ENCODE measurements around the gene IRAK3.
"Not testable (repeated sequence)": the region's sequence is repeated elsewhere in the genome, so short reads cannot be mapped to it uniquely, and the experiment has no call there.

Gene IRAK3

DNA sequence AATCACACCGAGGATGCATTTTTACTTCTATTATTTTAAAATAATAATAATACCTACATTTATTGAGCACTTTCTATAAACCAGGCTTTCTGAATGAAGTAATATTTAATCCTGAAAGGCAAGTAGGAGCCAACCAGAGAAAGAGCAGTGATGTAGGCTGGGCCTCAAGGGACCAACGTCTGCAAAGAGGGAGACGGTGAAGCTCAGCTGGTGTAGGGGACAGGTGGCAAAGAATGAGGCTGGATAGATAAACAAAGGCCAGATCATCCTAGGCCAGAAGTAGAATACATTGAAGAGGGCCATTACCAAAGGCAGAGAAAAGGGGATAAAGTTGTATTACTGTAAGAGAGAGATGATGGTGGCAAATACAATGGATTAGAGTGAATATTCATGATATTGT, 18.4 kb upstream of the IRAK3 start:
- DNase-seq: no peak

DNA sequence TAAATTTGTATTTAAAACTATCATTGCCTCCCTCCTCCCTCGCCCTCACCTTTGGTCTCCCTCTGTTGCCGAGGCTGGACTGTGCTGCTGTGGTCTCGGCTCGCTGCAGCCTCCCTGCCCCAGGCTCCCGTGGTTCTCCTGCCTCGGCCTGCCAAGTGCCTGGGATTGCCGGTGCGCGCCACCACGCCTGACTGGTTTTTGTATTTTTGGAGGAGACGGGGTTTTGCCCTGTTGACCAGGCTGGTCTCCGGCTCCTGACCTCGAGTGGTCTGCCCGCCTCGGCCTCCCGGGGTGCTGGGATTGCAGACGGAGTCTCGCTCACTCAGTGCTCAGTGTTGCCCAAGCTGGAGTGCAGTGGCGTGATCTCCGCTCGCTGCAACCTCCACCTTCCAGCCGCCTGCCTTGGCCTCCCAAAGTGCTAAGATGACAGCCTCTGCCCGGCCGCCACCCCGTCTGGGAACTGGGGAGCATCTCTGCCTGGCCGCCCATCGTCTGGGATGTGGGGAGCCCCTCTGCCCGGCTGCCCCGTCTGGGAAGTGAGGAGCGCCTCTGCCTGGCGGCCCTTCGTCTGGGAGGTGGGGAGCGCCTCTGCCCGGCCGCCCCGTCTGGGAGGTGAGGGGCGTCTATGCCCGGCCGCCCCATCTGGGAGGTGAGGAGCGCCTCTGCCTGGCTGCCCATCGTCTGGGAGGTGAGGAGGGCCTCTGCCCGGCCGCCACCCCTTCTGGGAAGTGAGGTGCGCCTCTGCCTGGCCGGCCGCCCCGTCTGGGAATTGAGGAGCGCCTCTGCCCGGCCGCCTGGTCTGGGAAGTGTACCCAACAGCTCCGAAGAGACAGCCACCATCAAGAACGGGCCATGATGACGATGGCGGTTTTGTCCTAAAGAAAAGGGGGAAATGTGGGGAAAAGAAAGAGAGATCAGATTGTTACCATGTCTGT, 14.4 kb upstream of the IRAK3 start:
- not testable (repeated sequence) for DNase-seq

DNA sequence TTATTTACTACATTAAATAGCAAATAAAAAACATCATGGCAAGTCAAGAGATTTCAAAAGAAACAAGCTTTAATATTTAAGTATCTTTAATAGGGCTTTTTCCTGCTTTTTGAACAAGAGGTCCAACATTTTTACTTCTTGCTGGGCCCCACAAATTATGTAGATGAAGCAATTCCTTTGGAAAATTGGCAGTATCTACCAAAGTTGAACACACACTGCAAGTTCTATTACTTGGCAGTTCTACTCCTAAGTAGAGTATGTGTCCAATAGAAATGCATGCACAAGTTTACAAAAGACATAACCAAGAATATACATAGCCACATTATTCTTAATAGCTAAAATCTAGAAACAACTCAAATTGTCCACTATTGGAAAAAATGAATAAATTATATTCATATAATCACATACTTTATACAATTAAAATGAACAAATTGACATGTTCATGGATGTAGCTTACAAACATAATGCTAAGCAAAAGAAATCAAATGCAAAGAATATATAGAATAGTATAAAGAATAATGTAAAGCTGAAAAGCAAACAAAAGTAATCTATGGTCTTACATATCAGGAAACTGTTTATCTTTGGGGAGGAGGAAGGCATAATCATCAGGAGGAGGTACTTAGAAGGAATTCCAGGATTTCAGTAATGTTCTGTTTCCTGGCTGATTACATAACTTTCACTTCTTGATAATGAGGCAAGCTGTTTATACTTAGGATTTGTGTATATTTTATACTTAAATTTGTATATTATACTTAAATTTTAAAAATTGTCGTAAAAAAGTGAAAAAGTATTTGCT, 12.7 kb upstream of the IRAK3 start:
- no peak for DNase-seq

DNA sequence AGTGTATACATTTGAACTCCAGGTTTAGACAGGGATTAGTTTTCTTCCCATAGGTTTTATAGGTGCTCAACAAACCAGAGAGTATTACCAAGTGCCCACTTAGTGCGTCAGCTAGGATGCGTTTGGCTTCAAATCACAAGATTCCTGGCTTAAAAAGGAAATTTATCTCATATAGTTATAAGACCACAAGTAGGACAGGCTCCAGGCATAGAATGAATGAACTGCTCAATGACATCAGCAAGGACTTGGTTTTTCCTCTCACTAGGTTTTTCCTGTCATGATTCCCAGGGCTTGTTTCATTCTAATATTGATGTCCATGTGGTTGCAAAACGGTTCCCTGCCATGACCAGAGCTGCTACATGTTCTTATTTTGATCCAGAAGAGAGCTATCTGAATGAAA, 6.1 kb upstream of the IRAK3 start:
- no peak for DNase-seq

DNA sequence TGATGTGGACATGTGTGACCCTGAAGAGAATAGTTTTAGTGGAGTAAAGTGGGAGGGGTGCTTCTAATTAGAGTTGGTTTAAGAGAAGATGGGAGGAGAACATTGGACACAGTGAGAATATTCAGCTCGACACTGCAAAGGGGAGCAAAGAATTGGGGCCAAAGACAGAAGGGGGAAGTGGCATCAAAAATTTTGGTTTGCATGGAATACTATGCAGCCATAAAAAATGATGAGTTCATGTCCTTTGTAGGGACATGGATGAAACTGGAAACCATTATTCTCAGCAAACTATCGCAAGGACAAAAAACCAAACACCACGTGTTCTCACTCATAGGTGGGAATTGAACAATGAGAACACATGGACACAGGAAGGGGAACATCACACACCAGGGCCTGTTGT, 4.2 kb upstream of the IRAK3 start:
- DNase-seq: not testable (repeated sequence)

DNA sequence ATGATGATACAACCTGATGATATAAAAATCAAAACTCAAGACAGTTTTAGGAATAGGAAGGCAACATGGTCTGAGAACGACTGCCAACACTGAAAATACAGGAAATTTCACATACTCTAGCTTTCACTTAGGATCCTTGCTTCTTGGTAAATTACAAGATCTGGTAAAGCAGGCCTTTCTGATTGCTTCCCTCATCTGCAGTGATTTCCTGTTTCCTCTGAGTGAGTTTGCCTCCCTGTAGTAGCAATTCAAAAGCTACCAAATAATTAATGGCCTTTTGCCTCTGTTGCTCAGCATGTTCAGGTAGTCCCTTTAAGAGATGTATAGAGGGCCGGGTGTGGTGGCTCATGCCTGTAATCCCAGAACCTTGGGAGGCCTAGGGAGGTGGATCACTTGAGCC, 2.0 kb upstream of the IRAK3 start:
- no peak for DNase-seq

DNA sequence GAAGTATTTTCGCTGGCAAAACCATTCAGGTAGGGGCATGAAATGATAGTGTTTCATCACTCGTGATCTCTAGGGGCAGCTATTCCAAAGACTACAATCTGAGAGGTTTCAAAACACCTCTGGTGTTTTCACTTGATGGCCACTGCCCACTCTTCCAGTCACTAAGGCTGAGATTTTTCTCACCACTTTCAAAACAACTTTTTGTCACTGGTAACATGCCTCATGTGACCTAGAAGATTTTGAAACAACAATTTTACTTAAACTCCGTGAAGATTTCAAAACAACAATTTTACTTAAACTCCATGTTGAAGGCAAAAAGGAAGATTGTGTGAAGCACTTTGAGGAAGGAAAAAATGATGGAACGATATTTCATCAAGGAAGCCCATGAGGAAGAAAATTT, 1.2 kb upstream of the IRAK3 start:
- DNase-seq: no peak

DNA sequence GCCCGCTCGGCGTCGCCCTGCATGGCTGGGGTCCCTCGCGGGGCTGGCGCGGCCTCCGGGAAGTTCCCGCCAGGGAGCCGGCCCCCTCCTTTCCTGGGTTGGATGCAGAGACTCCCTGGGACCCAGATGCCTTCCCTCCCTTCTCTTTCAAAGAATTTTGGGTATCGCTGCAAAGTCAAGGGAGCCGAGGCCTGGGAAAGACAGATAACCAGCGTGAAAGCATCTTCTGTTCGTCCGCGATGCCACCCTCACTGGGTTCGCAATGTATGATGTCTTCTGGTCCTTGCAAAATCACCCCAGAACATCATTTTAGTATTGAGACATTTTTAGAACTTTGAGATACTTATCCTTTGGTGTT, 451 bp downstream of the IRAK3 start:
- DNase-seq: no peak

DNA sequence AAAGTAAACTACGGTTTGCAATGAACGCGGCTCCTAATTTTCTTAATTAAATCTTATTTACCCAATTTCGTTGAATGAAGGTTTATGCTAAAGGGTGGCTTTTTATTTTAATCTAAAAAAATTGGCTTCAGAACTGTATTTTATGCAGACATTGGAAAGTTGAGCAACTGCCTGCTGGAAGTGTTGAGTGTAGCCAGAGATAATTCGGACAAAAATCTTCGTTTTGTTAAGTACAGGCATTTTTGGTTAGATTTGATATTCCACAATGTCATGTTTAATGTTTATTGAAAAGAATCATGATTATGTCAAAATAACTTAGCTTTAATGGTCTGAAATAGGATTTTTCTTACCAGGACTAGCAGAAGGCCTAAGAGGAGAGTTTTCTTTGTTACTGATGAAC, 875 bp downstream of the IRAK3 start:
- DNase-seq: no peak

DNA sequence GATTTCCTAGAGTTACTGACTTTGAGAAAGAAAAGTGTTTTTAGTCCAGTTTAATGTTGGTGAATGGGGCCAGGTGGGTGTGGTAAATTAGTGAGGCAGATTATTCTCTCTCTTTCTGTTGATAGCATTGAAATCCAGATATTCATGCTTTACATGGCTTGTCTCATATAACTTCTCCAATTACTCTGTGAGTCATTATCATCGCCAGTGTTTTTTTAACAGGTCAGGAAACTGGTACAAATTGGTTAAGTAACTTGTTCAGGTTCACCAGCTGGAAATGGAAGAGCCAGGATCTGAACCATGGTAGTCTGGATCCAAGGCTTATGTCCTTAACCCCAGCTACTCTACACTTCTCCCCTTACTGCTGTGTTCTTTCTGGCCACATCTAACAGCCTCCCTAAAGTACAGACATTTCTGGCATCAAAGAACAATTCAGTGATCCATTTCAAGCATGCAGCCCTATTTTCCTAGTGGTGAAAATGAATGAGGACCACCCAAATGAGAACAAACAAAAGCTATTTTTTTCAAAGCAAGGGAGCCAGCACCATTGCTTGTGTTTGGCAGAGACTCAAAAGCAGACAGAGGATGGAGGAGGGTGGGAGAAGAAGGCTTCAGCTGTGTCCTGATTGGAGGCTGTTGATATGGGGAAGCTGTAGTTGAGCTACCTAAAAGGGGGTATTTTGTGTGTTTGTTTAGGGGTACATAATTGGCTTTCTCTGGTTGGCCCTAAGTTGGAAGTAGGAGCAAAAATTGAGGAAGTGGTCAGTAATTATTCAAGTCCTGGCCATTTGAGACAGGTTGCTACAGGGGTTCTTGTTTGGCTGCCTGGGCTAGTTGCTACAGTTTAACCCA, 1.7 kb downstream of the IRAK3 start:
- DNase-seq: no peak

DNA sequence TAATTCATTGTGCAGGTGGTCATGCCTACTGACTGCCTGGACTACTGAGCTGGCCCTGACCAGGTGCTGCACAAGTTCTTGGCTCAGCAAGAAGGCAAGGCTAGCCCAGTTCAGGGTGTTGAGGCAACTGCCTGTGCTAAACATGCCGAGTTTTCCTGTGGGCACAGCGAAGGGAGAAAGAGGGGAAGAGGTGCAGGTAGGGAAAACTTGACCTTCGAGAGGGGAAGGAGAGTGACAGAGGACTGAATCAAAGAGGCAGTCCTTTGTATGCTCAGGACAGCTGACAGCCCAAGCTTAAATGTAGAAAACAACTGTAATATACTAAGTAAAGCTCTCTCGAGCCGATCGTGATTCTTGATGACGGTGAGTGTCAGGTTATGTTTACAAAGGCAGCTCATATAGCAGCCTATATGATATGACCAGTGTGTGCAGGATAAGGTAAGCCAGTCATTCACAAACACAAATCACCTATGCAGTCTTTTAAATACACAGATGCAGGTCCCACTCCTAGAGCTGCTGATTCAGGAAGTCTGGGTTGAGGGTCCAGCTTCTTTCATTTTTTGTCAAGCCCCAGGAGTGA, 2.6 kb downstream of the IRAK3 start:
- DNase-seq: no peak

DNA sequence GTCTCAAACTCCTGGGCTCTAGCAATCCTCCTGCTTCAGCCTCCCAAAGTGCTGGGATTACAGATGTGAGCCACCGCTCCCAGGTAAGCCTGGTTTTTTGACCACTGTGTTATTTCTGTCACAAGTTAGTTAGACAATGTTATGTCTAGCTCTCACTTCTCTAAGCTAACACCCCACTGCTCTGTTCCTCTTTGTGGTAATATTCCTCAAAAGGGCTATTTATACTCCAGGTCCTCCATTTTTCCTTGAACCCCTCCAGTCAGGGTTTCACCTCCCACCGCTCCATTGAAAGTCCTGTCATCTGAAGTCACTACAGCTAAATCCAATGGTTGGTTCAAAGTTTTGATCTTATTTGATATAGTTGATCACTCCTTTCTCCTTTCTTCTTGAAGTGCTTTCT, 5.1 kb downstream of the IRAK3 start:
- no peak for DNase-seq

DNA sequence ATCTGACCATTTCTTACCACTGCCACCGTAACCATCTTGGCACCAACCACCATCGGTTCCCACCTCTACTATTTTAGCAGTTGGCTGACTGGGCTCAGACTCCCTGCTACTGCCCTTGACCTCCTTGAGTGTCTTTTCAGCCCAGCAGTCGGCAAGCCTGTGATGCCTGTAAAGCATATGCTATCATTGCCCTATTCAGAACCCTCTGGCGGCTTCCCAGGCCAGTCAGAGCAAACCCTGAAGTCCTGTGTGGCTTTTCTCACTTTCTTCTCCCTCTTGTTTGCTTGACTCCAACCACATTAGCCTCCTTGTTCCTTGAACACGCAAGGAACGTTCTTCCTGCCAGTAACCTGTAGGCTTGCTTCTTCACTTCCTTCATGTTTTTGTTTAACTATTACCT, 6.2 kb downstream of the IRAK3 start:
- no peak for DNase-seq

DNA sequence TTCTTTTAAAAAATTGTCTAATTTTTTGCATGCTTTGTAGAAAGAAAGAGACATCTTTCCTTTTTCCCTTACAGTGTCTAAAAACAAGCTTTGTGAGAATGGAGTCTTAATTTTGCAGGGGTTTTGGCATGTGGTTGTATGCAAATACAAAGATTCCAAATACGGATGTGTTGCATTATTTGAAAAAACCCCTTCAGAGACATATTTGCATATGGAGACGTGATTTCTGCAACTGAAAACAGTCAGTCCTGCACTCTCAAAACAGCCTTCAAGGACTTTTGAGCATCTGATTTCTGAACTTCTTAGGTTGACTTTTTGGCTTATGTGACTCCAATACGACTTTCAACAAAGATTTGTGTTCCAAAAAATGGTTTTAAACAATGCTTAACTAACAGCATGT, 7.8 kb downstream of the IRAK3 start:
- no peak for DNase-seq

DNA sequence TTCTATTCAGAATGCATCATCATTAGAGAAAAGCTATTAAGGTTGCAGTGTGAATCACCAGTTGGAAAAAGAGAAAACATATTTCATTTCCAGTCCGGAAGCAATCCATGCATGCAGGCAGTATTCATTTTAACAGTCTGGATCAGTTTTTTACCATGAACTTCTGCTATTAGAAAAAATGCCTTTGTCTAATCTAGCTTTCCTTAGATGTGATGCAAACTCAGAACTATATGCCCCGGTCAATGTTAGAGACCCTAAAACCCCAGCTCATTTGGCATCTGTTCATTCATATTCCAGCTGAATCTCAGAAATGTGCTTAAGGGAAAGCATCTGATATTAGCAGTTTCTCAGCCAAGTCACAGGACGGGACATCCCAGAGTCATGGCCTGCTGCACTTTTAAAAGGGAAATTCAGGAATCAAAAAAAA, 8.5 kb downstream of the IRAK3 start:
- no peak for DNase-seq

DNA sequence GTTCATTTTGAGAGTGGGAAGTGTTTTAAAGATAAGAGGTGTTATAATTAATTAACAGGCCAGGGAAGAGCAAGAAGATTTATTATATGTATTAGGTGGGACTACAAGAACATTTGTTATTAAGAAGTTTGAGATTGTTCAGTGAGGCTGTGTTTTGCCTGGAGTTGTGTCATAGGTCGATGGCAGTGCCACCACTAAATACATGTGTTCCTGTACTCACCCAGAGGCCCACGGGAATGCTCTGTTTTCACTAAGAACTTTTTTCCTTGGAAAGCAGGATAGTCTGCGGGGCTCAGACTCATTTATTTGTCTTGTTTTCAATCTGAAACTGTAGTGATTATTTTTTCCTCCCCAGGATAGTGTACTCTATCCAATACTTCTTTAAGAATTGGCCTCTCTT, 10.1 kb downstream of the IRAK3 start:
- DNase-seq: no peak

DNA sequence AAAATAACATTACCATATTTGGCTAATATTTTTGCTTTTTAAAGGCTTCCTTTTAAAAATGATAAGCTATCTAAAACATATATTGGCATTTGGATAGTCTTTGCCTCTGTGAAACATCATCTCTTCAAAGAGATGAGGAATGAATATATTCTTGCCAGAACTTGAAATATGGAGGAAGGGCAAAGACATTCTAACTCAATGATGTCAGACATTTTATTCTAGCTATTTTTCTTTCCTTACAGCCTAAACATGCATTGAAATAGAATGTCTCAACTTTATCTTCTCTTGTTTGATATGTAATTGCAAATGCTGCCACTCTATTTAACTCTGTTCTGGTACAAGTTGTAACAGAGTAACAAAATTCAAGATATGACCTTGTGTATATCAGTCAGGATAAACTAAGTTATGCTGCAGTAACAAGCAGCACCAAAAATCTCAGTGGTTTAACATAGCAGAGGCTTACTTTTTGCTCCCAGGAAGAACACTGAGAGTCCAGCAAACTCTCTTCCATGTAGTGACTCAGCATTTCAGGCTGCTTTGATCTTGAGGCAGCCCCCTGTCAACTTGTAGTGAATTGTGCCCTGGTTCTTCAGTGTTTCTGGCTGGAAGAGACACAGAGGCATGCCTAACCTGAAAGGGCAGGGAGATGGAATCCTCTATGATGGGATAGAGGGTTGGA, 11.0 kb downstream of the IRAK3 start:
- no peak for DNase-seq

DNA sequence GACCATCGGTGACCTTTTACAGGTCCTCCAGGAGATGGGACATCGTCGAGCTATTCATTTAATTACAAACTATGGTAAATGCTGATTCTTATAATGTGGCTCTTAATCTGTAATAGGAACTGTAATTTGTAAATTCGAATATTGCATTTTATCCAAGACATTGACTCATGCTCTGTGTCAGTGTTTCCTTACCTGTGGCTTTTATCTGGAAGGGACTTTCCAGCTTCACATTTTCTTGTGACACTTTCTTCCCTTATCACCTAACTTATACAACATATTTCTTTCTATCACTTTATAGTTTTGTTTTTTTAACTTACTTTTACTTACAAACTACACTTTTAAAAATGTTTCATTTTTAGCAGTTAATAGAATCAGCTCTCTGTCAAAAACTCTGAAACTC, 14.8 kb downstream of the IRAK3 start:
- DNase-seq: no peak

DNA sequence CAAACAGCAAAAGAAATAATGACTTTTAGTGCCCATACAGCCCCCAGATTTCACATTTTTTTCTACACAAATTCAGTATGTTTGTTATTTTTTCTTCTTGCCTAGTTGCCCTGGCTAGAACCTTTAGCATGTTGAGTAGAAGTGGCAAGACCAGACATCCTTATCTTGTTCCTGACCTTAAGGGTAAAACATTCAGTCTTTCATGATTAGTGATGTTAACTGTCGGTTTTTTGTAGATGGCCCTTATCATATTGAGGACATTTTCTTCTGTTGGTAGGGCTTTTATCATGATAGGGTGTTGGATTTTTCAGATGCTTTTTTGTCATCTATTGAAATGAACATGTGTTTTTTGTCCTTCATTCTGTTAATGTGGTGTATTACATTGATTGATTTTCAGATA, 17.1 kb downstream of the IRAK3 start:
- no peak for DNase-seq

DNA sequence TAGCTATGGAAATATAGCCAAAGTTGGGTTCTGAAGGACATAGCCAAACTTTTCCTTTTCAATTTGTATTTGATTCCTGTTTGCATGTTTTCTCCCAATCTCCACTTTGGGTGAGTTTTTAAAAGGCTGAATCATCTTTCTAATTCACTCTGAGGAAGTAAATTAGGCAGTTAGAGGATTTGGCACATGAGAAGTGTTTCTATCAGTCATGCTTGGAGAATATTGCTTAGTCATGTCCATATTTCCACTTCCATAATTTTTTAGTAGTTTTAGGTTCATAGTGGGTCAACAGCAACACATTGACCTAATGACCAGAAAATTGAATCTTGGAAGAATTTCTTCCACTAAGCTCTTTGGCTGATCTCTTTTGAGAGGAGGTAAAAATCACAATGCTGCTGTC, 21.8 kb downstream of the IRAK3 start:
- no peak for DNase-seq

DNA sequence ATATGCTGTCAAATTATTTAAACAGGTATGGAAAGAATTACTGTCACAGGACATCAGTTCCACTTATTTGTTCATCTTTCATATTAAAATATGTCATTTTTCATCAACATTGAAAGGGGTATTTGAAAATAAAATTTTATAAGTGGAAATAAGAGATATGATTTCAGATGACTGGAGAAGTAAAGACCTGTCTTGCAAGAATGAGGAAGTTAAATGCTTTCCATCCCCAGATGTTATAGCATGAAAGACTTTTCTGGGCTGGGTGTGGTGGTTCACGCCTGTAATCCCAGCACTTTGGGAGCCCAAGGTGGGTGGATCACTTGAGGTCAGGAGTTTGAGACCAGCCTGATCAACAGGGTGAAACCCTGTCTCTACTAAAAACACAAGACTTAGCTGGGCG, 22.6 kb downstream of the IRAK3 start:
- not testable (repeated sequence) for DNase-seq

DNA sequence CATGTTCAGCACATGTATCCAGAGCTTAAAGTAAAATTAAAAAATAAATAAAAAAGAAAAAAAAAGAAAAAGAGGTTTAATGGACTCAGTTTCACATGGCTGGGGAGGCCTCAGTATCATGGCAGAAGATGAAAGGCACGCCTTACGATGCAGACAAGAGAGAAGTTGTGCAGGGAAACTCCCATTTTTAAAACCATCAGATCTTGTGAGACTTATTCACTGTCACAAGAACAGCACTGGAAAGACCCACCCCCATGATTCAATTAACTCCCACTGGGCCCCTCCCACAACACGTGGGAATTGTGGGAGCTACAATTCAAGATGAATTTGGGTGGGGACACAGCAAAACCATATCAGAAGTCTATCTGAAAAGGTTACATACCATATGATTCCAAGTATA, 24.0 kb downstream of the IRAK3 start:
- not testable (repeated sequence) for DNase-seq
